Bronchial smooth muscle cell (primary cell): Measurements from ENCODE around the gene SLC33A1. TPM values are rescaled to one million over a fixed set of nuclear protein-coding genes. Genes with fewer than 3 reads are reported as not detected.

Source experiments
- total RNA-seq: library from RNA; depleted of rRNA; stranded (reverse); fragments of >200 nt; gene quantifications from 2 replicates; pipeline ENCODE4 v1.2.1, GENCODE V29; 2014

Gene SLC33A1
- 13.6 and 24.6 TPM in 2 replicates for total RNA-seq

DNA sequence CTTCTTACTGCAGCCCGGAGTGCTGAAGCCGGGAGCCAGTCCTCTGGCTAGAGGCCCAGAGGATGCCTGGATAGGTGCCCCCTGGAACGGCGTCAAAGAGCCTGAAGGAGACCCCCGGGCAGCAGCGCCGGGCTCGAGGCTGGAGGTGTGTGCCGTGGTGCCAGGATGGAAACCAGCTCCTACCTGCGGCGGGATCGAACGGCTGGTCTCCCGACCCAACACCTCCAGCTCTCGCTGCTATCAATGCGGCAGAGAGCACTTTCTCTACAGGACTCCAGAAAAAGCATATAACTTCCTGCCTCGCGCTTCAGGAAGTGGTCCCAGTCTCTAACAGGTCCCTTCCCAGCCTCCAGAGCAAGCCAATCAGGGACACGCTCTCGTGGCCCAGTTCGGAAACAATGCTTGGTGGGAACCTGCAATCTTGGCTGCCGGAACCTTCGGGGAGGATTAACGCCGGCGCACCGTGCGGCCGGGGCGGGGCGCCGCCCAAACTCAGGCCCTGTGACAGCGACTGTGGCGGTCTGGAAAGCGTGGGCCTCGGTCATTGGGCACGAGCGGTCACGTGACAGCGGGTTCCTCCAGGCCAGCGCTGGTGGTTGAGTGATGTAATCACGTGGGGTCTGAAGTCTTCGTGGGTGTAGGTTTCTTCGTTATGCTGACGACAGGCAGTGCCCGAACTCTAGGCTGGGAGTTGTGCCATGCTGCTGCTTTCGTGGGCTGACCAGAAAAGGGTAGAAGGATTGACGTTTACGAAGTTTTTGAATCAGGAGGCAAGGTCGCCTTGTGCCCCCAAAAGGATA lies at the start of gene SLC33A1:
TSS of gene SLC33A1 (minus strand) at position 287 of the 800 bp plus-strand sequence. CDS start 430 bp downstream, outside the sequence.

DNA sequence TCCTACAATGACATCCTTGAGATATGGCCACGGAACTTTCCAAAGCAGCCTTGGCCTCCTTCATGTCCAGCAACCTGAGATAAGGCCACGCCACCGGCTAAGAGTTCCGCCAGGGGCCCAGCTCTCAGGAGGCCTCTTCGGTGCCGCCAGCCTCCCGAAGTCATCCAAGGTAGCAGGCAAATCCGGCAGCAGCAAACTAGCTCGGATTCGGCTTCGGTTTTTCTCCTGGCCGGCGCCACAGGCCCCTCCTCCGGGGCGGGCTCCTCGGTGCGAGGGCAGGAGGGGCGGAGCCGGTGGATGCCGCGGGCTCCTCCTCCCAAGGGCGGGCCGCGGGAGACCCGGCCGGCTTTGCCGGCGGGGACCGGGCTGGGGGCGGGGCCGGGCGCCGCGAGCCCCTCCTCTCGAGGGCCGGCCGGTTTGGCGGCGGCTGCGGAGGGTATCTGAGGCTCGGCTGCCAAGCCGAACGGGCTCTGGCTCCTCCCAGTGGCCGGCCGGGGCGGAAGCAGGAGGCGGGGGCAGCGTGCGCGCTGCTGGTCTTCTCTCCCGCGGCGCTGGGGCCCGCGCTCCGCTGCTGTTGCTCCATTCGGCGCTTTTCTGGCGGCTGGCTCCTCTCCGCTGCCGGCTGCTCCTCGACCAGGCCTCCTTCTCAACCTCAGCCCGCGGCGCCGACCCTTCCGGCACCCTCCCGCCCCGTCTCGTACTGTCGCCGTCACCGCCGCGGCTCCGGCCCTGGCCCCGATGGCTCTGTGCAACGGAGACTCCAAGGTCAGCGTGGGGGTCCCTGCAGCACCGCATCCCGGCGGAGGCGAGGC lies 16.1 kb upstream of the SLC33A1 start, which contains the start of gene GMPS:
TSS of gene GMPS (plus strand) at position 518 of the 812 bp plus-strand sequence. CDS start at position 739, 221 bp downstream.

DNA sequence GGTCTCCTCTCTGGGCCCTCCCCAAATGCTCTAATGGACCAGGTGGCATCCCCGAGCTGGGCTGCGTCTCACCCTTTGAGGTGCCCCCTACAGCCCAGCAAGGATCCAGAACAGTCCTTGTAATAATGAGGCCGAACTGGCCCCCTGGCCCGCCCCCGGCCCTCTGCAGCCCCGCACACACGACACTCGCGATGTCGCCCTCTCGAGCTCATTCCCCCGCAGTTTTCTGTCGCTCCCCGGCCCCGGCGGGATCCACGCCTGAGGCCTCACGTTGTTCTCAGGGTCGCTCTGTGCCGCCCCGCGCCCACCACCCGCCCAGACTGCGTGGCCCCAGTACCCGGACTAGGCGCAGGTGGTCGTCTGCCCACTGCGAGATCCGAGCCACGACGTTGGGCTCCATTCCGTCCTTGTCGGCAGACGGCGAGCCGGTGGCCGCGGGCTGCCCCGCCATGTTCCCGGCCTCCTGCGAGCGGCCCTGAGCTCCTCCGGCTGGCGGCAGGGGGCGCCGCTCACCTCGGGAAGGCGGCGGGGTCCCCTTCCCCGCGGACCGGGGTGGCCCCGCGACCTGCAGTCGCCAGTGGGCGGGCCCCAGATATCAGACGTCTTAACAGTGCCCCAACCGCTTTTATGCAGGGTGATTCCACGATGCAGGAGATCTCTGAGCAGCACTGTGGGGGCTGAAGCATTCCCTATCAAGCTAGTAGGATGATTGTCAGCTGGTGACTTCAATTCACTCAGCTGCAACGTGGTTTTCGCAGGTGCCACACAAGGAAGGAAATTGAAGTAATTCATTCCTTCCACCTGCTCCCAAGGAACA lies 48.2 kb downstream of the SLC33A1 start, which contains the start of gene C3orf33:
TSS of gene C3orf33 (minus strand) at position 477 of the 817 bp plus-strand sequence. CDS start at position 451, 26 bp downstream.

Other genes with a start within 250 kb of the SLC33A1 start
- gene PLCH1, start 109.4 kb downstream of the SLC33A1 start, total RNA-seq: under 0.01 and 0.09 TPM in 2 replicates
- 1.1 and 1.9 TPM in 2 replicates for gene C3orf33, start 48.1 kb downstream of the SLC33A1 start, total RNA-seq
- gene GMPS, start 16.2 kb upstream of the SLC33A1 start, total RNA-seq: 16.5 and 32.7 TPM in 2 replicates